Lower leg skin (tissue), 4 donors: ENCODE results near the gene ZFP90. TPM values are rescaled to one million over a fixed set of nuclear protein-coding genes. Genes with fewer than 3 reads are reported as not detected.

Experiments used
- DNase-seq, 2 donors: peaks; one replicate each; pipeline ENCODE4 v3.0.0-alpha.2; 2019; ENCODE audit warnings: low spot score in 2 of 2
- H3K4me3 ChIP-seq: fragments of 200-600 bp; sonication (generic); 2 replicates; pipeline ENCODE4 v1.5.1; 2017; ENCODE audit warnings: mild to moderate bottlenecking, low read depth; ENCODE audit not compliant: poor library complexity, severe bottlenecking
- CTCF ChIP-seq, 3 donors: fragments of 450-650 bp; IDR thresholded peaks; one replicate each; pipeline ENCODE4 v1.5.1; 2016; ENCODE audit warnings: antibody characterized with exemption in 3 of 3, mild to moderate bottlenecking in 3 of 3, moderate library complexity in 2 of 3
- POLR2A ChIP-seq, 2 donors: fragments of 450-650 bp; IDR thresholded peaks; one replicate each; pipeline ENCODE4 v1.6.1; 2016 to 2017; ENCODE audit warnings: antibody characterized with exemption in 2 of 2, mild to moderate bottlenecking in 1 of 2, moderate library complexity in 1 of 2
- WGBS, 2 donors: methylation state at CpG; one replicate each; pipeline ENCODE4 v1.1.5; 2018; 5-methylcytosine and 5-hydroxymethylcytosine counted together
- intact Hi-C: fragments of 100-400 bp; cut with DNase I; formaldehyde crosslinking; loops from one replicate; pipeline ENCODE4 v1.15.0; 2023; ENCODE audit warnings: low total_unique reads
- total RNA-seq, 4 donors: library from RNA; depleted of rRNA; stranded (reverse); fragments of >200 nt; gene quantifications; one replicate each; pipeline ENCODE4 v1.1.0, GENCODE V29; 2016

The ZFP90 gene
- total RNA-seq, 4 donors from 2014 or later, result 14.5 to 32.6 (median 18.5) TPM

- H3K4me3 ChIP-seq, result no peak overlapping the region
- DNase-seq, result no peak
- 73 to 82% methylated on average over 7 of the region's 7 CpGs for WGBS, 2 donors
- intact Hi-C loops, result loop anchor here (10.0 kb wide), 1 partner anchor 109 kb away; no protein-coding TSS in a partner anchor
- TF ChIP-seq CTCF (IDR thresholded peaks at IDR 0.05) (no peak), POLR2A (IDR thresholded peaks at IDR 0.05) (no peak)
Observed at GRCh38 chr16:68504066-68504465, 35.0 kb upstream of the ZFP90 start.

DNA sequence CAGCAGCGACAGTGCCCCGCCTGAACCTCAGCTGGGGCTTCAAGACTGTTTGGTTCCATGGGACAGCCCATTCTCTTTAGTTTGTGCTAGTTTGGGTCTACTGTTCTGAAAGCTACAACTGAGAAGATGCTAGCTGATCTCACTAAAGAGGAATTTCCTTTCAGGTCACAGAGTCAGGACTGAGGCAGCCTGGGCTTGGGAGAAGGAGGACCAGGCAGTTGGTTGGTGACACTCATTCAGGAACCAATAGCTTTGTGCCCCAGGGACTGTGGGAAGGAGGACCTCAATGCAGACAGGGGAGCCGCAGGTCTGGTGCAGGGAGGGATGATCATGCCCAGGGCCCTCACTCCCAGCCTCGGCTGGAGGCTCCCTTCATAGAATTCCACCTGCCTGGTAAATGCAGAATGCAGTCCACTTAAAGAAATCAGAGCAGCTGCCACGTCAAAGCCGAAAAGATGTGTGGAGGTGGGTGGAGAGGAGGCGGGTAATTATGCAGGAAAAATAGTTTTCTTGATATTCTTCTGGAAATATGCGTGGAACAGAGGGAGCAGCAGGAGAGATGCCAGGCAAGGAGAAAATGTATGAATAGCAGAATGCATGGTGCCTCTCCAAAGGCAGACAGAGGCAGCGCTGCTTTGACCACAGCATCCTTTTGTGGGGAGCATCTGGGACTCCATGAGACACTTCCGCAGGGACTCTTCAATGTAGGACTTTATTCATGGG, 32.6 kb upstream of the ZFP90 start:
- intact Hi-C loops, result loop anchor here (5.0 to 10.0 kb wide), 2 partner anchors 59 to 112 kb away; partner anchors contain the start of gene SMPD3
- WGBS, 2 donors, result 63 to 67% methylated on average over 10 of the region's 10 CpGs
- no peak for DNase-seq
- no peak overlapping the region for H3K4me3 ChIP-seq
- no peak for TF ChIP-seq POLR2A (IDR thresholded peaks at IDR 0.05)
- no peak for TF ChIP-seq CTCF (IDR thresholded peaks at IDR 0.05)

- intact Hi-C loops, result loop anchor here (5.0 to 10.0 kb wide), 2 partner anchors 61 to 113 kb away; partner anchors contain the start of gene SMPD3
- TF ChIP-seq CTCF (IDR thresholded peaks at IDR 0.05) (no peak), POLR2A (IDR thresholded peaks at IDR 0.05) (no peak)
- H3K4me3 ChIP-seq, result no peak overlapping the region
- 66 to 70% methylated on average over 8 of the region's 8 CpGs for WGBS, 2 donors
- DNase-seq, result no peak
Observed at GRCh38 chr16:68508013-68508412, 31.1 kb upstream of the ZFP90 start.

DNA sequence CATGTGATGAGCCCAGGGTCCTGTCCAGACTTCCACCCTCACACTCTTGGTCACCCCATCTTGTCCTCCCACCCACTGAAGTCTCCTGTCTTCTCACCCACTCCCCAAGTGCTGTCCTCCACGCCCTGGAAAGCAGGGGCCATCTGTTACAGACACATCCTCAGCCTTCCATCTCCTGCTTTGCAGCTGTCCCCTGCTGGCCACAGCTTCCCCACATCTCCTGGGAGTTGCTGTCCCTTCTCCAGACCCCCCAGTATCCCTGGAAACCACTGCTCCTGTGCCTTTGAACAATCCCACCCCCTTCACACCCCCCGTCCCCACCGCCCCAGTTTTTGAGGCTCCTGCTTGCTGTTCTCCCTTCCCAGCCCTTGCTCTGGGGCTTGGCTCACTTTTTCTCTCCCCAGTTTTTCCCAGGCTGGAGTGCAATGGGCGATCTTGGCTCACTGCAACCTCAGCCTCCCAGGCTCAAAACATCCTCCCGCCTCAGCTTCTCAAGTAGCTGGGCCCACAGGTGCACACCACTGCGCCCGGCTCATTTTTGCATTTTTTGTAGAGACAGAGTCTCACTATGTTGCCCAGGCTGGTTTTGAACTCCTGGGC, 30.4 kb upstream of the ZFP90 start:
- intact Hi-C loops, result loop anchor here (5.0 to 10.0 kb wide), 2 partner anchors 61 to 114 kb away; partner anchors contain the start of gene SMPD3
- H3K4me3 ChIP-seq, result no peak overlapping the region
- 74 to 78% methylated on average over 7 of the region's 7 CpGs for WGBS, 2 donors
- TF ChIP-seq CTCF (IDR thresholded peaks at IDR 0.05) (no peak), POLR2A (IDR thresholded peaks at IDR 0.05) (no peak)
- DNase-seq, result no peak

DNA sequence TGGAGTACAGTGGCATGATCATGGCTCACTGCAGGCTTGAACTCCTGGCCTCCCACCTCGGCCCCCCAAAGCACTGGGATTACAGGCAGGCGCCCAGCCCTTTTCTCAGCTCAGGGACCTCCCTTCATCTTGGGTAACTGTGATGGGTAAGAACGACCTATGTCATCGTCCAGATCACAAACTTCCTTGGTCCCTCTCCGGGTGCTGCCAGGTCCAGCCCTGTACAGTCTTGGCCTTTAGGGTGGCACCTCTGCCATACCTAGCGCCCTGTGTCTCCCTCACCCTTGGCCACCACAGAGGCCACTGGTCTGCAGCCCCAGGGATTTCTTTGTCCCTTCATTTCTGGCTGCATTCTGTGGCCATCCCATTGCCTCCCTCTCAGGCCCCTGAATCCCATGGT, 29.7 kb upstream of the ZFP90 start:
- H3K4me3 ChIP-seq, result no peak overlapping the region
- no peak for DNase-seq
- intact Hi-C loops, result loop anchor here (5.0 to 10.0 kb wide), 2 partner anchors 62 to 115 kb away; partner anchors contain the start of gene SMPD3
- TF ChIP-seq CTCF (IDR thresholded peaks at IDR 0.05), result no peak
- no peak for TF ChIP-seq POLR2A (IDR thresholded peaks at IDR 0.05)
- 84 to 85% methylated on average over 6 of the region's 6 CpGs for WGBS, 2 donors
